ENCODE results near the gene TUBGCP5.
"Not testable (repeated sequence)": the region's sequence is repeated elsewhere in the genome, so short reads cannot be mapped to it uniquely, and the experiment has no call there.

TUBGCP5 gene

DNA sequence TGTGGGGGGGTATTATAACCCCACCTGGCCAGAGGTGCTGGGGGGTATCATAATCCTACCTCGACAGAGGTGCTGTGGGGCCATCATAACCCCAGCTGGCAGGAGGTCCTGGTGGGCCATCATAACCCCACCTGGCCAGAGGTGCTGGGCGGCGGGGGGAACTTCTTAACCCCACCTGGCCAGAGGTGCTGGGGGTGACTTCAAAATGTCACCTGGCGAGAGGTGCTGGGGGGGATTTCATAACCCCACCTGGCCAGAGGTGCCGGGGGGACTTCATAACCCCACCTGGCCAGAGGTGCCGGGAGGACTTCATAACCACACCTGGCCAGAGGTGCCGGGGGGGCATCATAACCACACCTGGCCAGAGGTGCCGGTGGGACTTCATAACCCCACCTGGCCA, 2.4 kb upstream of the TUBGCP5 start:
- not testable (repeated sequence) for DNase-seq (ENCODE audit: low read depth)

- DNase-seq (ENCODE audit: low read depth) = no peak
Measured at GRCh38 chr15:23039917-23040281, 530 bp upstream of the TUBGCP5 start.

- no peak for DNase-seq (ENCODE audit: low read depth)
Measured at GRCh38 chr15:23038726-23039142, 635 bp downstream of the TUBGCP5 start.

GRCh38 chr15:23035964-23036566, 3.3 kb downstream of the TUBGCP5 start:
- DNase-seq (ENCODE audit: low read depth) = peak; percentile 24

GRCh38 chr15:23033979-23034378, 5.4 kb downstream of the TUBGCP5 start:
- DNase-seq (ENCODE audit: low read depth) = no peak

DNA sequence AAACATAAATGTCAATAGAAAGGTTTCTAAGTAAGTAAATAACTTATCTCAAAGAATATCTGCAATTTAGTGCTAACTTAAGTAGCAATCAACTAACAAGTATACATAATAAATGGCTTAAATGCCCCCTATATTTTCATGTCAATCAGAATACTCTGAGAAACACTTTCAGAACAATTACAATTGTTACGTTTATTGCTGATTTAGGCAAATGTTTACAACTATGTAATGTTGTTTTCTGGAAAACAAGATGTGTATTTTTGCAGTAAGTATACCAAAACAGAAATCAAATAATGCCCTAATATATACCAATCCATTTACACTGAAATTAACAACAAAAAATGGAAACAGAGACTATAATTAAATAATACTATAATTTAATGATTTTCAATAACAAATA, 13.2 kb downstream of the TUBGCP5 start:
- DNase-seq (ENCODE audit: low read depth) = no peak

DNA sequence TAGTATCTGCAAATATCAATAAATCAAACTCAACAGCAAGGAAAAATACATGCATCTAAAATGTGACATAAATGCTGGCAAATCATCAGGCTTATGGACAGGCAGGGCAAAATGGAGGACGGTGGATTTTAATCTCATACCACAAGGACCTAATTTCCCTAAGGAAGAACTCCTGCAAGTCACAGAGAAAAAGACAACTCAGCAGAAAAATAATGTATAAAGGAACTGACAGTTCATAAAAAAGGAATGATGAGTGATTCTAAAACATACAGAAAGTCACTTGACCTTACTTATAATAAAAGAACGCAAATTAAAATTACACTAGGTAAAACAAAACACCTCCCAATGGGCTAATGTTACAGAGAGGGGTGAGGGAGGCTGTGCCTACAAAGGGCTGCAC, 17.2 kb downstream of the TUBGCP5 start:
- DNase-seq (ENCODE audit: low read depth) = no peak

- DNase-seq (ENCODE audit: low read depth) = no peak
Measured at GRCh38 chr15:23014394-23015000, 24.9 kb downstream of the TUBGCP5 start.

GRCh38 chr15:23013681-23014080, 25.7 kb downstream of the TUBGCP5 start:
- no peak for DNase-seq (ENCODE audit: low read depth)

GRCh38 chr15:23012616-23013015, 26.8 kb downstream of the TUBGCP5 start:
- DNase-seq (ENCODE audit: low read depth) = not testable (repeated sequence)

GRCh38 chr15:23003736-23004135, 35.6 kb downstream of the TUBGCP5 start:
- no peak for DNase-seq (ENCODE audit: low read depth)

- DNase-seq (ENCODE audit: low read depth) = no peak
Measured at GRCh38 chr15:23002920-23003319, 36.4 kb downstream of the TUBGCP5 start.

DNA sequence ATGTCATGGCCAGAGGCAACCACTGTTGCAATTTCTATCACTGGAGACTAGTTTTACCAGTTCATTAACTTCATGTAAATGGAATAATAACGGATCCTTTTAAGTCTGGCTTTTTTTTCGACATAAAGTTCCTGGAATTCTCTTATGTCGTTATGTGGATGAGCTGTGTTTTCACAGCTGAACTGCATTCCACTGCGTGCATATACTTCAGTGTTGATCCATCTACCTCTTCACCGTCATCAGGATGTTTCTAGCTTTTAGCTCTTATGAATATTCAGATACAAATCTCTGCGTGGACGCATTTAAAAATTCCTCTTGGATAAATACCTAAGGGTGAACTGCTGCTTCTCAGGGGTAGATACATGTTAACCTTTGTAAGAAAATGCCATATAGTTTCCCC, 43.6 kb downstream of the TUBGCP5 start:
- DNase-seq (ENCODE audit: low read depth) = no peak

GRCh38 chr15:22992024-22992326, 47.4 kb downstream of the TUBGCP5 start:
- DNase-seq (ENCODE audit: low read depth) = no peak

DNA sequence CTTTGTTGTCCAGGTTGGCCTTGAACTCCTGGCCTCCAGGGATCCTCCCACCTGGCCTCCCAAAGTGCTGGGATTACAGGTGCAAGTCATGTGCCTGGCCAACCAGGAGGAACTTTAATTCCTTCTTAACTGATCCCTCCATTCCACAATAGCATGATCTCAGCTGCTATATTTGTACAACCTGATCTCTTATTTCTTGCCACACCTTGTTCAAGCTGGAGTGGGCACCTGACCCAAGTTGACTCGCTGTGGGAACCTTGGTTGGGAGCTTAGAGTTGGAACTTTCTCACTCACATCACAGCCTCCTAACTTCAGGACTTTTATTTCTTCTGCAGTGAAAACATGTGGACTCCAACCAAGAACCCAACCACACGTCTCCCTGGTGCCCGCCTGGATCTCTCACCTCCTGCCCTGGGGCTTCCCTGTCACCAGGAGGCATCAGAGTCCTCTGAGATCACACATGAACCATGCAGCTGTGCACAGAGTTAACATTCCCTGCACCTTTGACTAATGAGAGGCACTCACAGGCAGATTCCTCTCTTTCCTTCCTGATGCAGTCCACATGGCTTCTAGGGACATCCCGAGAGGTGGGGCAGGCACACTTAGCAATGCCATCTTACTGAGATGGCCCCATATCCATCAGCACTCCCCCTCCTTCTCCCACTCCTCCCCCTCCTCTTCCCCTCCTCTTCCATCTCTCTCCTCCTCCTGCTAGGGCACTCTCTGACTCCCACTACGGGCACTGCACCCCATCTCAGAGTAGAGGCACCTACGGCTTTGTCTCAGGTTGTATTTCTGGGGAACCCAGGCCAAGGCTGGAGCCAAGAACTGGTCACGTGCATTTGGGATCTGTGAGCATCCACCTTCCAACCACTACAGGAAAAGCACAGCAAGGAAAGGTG, 49.5 kb downstream of the TUBGCP5 start:
- DNase-seq (ENCODE audit: low read depth) = no peak

DNA sequence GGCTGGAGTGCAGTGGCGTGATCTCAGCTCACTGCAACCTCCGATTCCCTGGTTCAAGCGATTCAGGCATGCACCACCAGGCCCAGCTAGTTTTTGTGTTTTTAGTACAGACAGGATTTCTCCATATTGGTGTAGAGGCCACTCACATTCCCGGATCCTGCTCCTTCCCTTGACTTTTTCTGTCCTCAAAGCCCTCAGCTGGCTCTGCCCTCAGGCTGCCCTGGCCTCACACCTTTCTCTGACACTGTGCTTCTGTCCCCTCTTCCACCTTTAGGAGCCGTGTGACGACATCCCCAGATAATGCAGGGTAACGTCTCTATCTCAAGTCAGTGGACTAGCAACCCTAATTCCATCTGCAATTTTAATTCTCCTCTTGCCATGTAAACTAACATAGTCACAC, 50.6 kb downstream of the TUBGCP5 start:
- DNase-seq (ENCODE audit: low read depth) = no peak

GRCh38 chr15:22981931-22982330, 57.4 kb downstream of the TUBGCP5 start:
- not testable (repeated sequence) for DNase-seq (ENCODE audit: low read depth)

DNA sequence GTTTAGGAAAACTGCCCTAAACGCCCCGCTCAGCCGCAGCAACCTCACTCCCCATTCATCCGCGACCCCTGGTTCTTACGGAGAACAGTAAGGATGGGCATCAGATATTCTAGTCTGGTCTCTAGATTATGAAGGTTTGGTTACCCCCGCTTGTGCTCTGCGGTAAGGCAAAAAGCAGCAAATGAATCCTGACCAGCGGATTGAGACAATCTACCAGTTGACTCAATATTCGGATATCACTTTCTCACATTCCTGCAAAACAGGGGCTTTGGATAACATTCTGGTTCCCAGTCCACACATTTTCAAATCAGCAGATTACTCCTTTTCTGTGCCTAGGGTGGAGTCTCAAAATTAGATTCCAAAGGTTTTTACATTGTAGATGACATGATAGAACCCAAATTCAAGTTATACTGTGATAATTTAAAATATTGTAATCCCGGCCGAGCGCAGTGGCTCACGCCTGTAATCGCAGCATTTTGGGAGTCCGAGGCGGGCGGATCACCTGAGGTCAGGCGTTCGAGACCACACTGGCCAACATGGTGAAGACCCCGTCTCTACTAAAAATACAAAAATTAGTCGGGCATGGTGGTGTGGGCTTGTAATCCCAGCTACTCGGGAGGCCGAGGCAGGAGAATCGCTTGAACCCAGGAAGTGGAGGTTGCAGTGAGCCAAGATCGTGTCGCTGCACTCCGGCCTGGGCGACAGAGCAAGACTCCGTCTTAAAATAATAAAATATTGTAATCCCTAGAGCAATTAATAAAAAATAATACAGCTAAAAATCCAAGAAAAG, 58.1 kb downstream of the TUBGCP5 start:
- DNase-seq (ENCODE audit: low read depth) = no peak

DNA sequence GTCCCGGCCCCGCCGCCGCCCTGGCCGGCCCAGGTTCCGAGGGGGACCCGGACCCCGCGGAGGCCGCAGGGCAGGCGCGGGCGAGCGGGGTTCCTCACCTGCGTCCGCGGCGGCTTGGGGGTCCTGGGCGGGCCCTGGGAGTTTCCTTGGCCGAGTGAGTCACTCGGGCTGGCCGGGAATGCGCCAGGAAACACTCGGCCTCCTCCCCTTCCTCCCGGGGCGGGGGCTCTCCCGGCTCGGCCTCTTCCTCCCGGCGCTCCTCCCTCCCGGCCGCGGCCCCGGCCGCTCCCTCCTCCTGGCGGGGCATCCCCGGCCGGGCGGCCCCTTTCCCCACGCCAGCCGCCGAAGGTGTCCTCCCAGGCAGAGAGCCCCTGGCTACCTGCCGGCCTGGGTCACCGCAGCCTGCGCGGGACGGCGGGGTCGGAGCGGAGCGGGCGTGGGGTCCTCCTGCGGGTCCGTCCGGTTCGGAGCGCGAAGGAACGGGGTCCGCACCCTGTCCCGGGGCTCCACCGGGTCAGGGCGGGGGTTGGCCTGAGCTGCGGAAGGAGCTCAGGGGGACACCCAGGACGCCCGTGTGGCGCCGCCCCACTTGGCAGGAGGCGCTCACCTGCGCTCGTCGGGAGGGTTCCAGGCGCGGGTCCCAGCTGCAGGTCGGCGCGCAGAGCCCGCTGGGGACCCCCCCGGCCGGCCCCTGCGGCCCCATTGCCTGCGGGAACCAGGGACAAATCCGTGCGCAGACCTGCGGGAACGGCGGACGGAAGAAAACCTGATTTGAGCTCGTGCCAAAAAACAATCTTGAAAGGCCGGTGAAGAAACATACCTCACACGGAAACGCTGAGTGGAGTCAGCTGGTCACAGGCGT, 58.9 kb downstream of the TUBGCP5 start, which contains the start of gene CYFIP1:
TSS of gene CYFIP1 (minus strand) at position 180 of the 862 bp plus-strand sequence. CDS start 33,083 bp downstream, outside the sequence.
- DNase-seq (ENCODE audit: low read depth) = no peak

DNA sequence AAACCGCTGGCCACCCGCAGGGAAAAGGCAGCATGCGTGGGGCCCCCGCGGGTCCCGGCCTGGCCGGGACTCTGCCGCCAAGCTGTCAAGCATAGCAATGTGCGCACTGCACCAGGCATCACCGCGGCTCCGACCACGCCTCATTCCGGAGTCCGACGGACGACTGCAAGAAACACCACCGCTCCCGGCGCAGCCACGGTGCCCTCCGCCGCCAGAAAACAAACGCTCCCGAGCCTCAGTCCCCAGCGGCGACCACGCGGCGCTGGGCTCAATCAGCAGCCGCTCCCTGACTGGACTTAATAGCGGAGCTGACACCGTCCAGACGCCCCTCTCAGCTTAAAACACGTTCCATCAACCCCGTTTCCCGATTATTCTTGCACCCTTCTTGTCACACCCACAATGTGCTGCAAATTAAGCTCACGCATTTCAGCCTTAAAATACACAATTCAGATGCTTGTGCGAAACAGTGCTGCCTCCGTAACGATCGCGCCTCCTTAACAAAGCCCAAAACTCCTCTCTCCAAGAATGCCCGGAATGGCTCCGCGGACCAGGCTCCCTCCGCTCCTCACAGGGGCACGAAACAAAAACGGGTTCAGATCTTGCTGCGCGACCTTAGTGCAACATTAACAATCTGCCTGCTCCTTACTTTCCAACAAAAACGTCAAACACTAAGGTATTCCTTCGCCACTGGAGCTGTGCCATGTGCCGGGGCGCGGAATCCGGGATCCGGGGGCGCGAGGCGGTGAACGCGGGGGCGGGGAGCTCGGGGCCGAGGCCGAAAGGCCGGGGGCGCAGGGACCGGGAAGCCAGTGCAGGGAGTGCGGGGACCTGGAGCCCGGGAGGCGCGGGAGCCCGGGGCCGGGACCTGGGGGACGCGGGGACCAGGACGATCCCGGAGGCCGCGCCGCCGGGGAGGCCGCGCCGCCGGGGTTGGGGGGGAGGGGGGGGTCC, 59.9 kb downstream of the TUBGCP5 start:
- DNase-seq (ENCODE audit: low read depth) = no peak

Measured in activated T-helper 9 cell treated with anti-CD3 and anti-CD28 coated beads, Interleukin-2, amount 50 U/mL, for 16 hours (primary cell).